Parathyroid adenoma (tissue), 2 donors: ENCODE measurements around the gene NDE1.

Source experiments
- H2AFZ ChIP-seq: fragments of 300-600 bp; sonication (generic); one replicate; pipeline ENCODE4 v1.7.0; 2017; ENCODE audit warnings: antibody characterized with exemption, mild to moderate bottlenecking
- H3K27ac ChIP-seq: fragments of 300-600 bp; sonication (generic); one replicate; pipeline ENCODE4 v1.7.0; 2017
- H3K27me3 ChIP-seq: fragments of 300-600 bp; sonication (generic); one replicate; pipeline ENCODE4 v1.7.0; 2017; ENCODE audit warnings: low read length; ENCODE audit not compliant: control insufficient read depth, insufficient read depth
- H3K36me3 ChIP-seq: fragments of 300-600 bp; sonication (generic); one replicate; pipeline ENCODE4 v1.7.0; 2017; ENCODE audit warnings: low read length; ENCODE audit not compliant: control insufficient read depth, insufficient read depth
- H3K4me1 ChIP-seq: fragments of 300-600 bp; sonication (generic); one replicate; pipeline ENCODE4 v1.7.0; 2017; ENCODE audit warnings: control low read depth
- H3K4me2 ChIP-seq: fragments of 300-600 bp; sonication (generic); one replicate; pipeline ENCODE4 v1.7.0; 2017; ENCODE audit warnings: low read length
- H3K4me3 ChIP-seq: fragments of 300-600 bp; sonication (generic); one replicate; pipeline ENCODE4 v1.7.0; 2017; ENCODE audit warnings: low read depth, low read length
- H3K79me2 ChIP-seq: fragments of 300-600 bp; sonication (generic); one replicate; pipeline ENCODE4 v1.7.0; 2017; ENCODE audit warnings: control low read depth
- H3K9ac ChIP-seq: fragments of 300-600 bp; sonication (generic); one replicate; pipeline ENCODE4 v1.7.0; 2017; ENCODE audit warnings: mild to moderate bottlenecking
- H3K9me3 ChIP-seq: fragments of 300-600 bp; sonication (generic); one replicate; pipeline ENCODE4 v1.7.0; 2017; ENCODE audit warnings: low read length; ENCODE audit not compliant: control insufficient read depth
- CTCF ChIP-seq: fragments of 300-600 bp; sonication (generic); IDR thresholded peaks from one replicate; pipeline ENCODE4 v1.7.0; 2017; ENCODE audit warnings: antibody characterized with exemption, mild to moderate bottlenecking
- donor health status: primary hyperparathyroidism.

Gene NDE1

GRCh38 chr16:15708997-15709396 is 59.0 kb downstream of the NDE1 start:
- H3K4me1 ChIP-seq = no peaks in the 10 kb centered on the region

GRCh38 chr16:15714393-15715172 is 64.5 kb downstream of the NDE1 start:
- Histone ChIP-seq H3K9me3 (no peaks in the 10 kb centered on the region), H3K4me3 (no peak overlapping the region), H3K9ac (no peak overlapping the region), H3K27ac (no peak overlapping the region), H3K36me3 (no peaks in the 10 kb centered on the region), H3K4me2 (no peak overlapping the region), H2AFZ (no peak overlapping the region), H3K79me2 (no peaks in the 10 kb centered on the region), H3K27me3 (no peaks in the 10 kb centered on the region), H3K4me1 (no peaks in the 10 kb centered on the region)
- no peak for TF ChIP-seq CTCF

More at GRCh38 chr16:15708997-15709396, 59.0 kb downstream of the NDE1 start:
- Histone ChIP-seq H3K4me2 (no peak overlapping the region), H3K79me2 (no peaks in the 10 kb centered on the region), H3K4me3 (no peak overlapping the region), H3K9ac (no peak overlapping the region), H3K27me3 (no peaks in the 10 kb centered on the region), H3K27ac (no peak overlapping the region), H3K9me3 (no peaks in the 10 kb centered on the region), H2AFZ (no peak overlapping the region), H3K36me3 (no peaks in the 10 kb centered on the region)
- no peak for TF ChIP-seq CTCF

GRCh38 chr16:15715221-15715620 is 65.2 kb downstream of the NDE1 start:
- Histone ChIP-seq H3K27me3 (no peaks in the 10 kb centered on the region), H3K4me2 (no peak overlapping the region), H3K9me3 (no peaks in the 10 kb centered on the region), H3K27ac (no peak overlapping the region), H3K4me3 (no peak overlapping the region), H3K36me3 (no peaks in the 10 kb centered on the region), H3K4me1 (no peaks in the 10 kb centered on the region), H3K9ac (no peak overlapping the region), H2AFZ (no peak overlapping the region), H3K79me2 (no peaks in the 10 kb centered on the region)
- no peak for TF ChIP-seq CTCF

GRCh38 chr16:15716694-15717447 is 66.8 kb downstream of the NDE1 start:
- Histone ChIP-seq H3K36me3 (no peaks in the 10 kb centered on the region), H3K4me3 (no peak overlapping the region), H3K27me3 (no peaks in the 10 kb centered on the region), H3K27ac (no peak overlapping the region), H3K9me3 (no peaks in the 10 kb centered on the region), H3K4me1 (no peaks in the 10 kb centered on the region), H3K4me2 (no peak overlapping the region), H3K9ac (no peak overlapping the region), H3K79me2 (no peaks in the 10 kb centered on the region), H2AFZ (no peak overlapping the region)
- TF ChIP-seq CTCF = no peak
